Adrenal gland (tissue), 5 donors: Measurements from ENCODE around the gene HMOX2.

Source experiments
- CTCF ChIP-seq, 6 experiments: fragments of 450-650 bp in 4 of 6; fragments of 200-600 bp in 2 of 6; sonication (generic) in 1 of 6; IDR thresholded peaks; 1 replicate in 5 of 6; 2 replicates in 1 of 6; pipeline versions ENCODE4 v1.5.1 to v1.8.0; 2016 to 2021; ENCODE audit warnings: antibody characterized with exemption in 6 of 6, mild to moderate bottlenecking in 2 of 6, moderate library complexity in 1 of 6
- POLR2A ChIP-seq, 2 donors: fragments of 450-650 bp; IDR thresholded peaks; one replicate each; pipeline ENCODE4 v1.6.1; 2017; ENCODE audit warnings: antibody characterized with exemption in 2 of 2, mild to moderate bottlenecking in 2 of 2, moderate library complexity in 1 of 2
- donor health status: DM: no; HTN: no; CAD: no.

DNA sequence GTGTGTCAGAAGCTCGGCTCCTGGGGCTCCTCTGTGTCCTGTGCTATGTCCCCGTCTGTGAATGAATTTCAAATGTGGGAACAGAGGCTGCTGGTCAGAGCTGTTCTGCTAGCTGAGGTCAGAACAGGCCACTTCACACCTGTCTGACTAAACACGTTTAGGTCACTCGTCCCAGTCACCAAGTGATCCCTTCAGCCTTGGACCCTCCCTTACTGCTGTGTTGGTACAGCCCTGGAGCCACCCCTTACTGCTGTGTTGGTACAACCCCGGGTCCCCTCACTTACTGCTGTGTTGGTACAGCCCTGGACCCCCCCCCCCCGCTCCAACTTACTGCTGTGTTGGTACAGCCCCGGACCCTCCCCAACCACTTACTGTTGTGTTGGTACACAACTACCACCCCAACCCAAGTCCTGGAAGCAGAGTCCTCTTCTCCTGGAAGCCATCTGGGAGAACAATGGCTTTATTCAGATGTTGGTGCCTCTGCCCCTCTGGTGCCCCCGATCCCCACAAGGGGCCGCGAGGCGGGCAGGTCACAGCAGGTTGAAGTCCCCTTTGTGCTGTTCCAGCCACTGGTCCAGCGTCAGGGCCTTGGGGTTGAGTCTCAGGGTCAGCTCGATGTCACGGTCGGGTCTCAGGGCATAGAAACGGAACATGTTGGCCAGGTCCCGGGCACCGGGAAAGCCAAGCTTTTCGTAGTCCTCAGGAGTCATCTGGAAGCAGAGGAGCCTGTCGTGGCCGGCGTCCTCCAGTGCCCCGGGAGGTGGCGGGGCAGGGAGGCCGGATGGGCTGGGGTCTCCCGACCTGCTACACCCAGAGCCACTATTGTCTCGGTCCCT, 14.7 kb upstream of the HMOX2 start:
- no peak for TF ChIP-seq CTCF (IDR thresholded peaks at IDR 0.05)
- no peak for TF ChIP-seq POLR2A (IDR thresholded peaks at IDR 0.05)
